Activated CD8-positive, alpha-beta T cell treated with anti-CD3 and anti-CD28 coated beads for 36 hours (primary cell): Measurements from ENCODE around the gene MRPL12. TPM values are rescaled to one million over a fixed set of nuclear protein-coding genes. Genes with fewer than 3 reads are reported as not detected.

Experiments used
- ATAC-seq: fragments of 200-7000 bp; cut with Tn5 transposase; one replicate; pipeline ENCODE4 v1.10.0; 2021; ENCODE audit warnings: mild to moderate bottlenecking, moderate library complexity
- CTCF ChIA-PET: fragments of 350-600 bp; sonication (Branson Sonifier 250); formaldehyde crosslinking; loops from one replicate; lab custom pipeline; 2021; ENCODE audit warnings: antibody characterized with exemption; lab: Charles Lee
- POLR2A ChIA-PET: fragments of 350-600 bp; sonication (Branson Sonifier 250); formaldehyde crosslinking; loops from one replicate; lab custom pipeline; 2021; ENCODE audit warnings: antibody characterized with exemption; lab: Charles Lee
- DNase-seq: peaks from one replicate; pipeline ENCODE4 v3.0.0-alpha.2; 2020
- H3K27ac Mint-ChIP-seq: one replicate; pipeline ENCODE4 v1.8.0; 2021; ENCODE audit warnings: mild to moderate bottlenecking, mixed read lengths
- H3K27me3 Mint-ChIP-seq: one replicate; pipeline ENCODE4 v1.8.0; 2021; ENCODE audit warnings: mixed read lengths
- H3K36me3 Mint-ChIP-seq: one replicate; pipeline ENCODE4 v1.8.0; 2021; ENCODE audit warnings: low read depth, mixed read lengths
- H3K4me1 Mint-ChIP-seq: one replicate; pipeline ENCODE4 v1.8.0; 2021; ENCODE audit warnings: low read depth, mixed read lengths
- H3K4me3 Mint-ChIP-seq: one replicate; pipeline ENCODE4 v1.8.0; 2021; ENCODE audit warnings: mild to moderate bottlenecking, moderate library complexity, mixed read lengths
- H3K9me3 Mint-ChIP-seq: one replicate; pipeline ENCODE4 v1.8.0; 2021; ENCODE audit warnings: mixed read lengths
- intact Hi-C: fragments of 100-400 bp; cut with micrococcal nuclease; formaldehyde crosslinking; loops from one replicate; pipeline ENCODE4 v1.10.0; 2022
- total RNA-seq, 2 experiments: library from RNA; stranded (reverse); gene quantifications; one replicate each; pipeline ENCODE4 v1.2.3, GENCODE V29; 2021
- TF ChIP-seq, protein P1 (sequence below): fragments of 200-600 bp; IDR thresholded peaks from one replicate; pipeline ENCODE4 v1.8.0; 2022; ENCODE audit warnings: antibody characterized with exemption, mild to moderate bottlenecking

Gene MRPL12
- total RNA-seq, 2 experiments from 2014 or later = 149 to 152 TPM

DNA sequence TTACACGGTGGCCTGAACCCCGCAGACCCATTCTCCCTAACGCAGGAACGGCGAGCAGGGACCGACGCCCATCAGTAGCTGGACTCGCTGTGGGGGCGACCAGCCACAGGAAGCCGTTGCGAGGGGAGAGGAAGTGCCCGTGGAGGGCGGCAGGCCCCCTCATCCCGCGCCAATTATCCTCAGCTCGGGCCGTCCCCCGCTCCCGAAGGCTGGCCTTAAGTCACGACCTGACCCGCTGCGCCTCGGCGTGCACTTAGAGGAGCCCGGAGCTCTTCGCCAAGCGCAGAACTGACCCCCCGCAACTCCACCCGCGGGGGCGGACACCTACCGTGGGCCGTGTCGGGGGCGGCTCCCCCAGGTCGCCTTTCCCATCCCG is 20.0 kb upstream of the MRPL12 start:
- Mint-ChIP-seq H3K27me3 (no peaks in the 10 kb centered on the region), H3K4me3 (peak overlapping the region; percentile 93)

DNA sequence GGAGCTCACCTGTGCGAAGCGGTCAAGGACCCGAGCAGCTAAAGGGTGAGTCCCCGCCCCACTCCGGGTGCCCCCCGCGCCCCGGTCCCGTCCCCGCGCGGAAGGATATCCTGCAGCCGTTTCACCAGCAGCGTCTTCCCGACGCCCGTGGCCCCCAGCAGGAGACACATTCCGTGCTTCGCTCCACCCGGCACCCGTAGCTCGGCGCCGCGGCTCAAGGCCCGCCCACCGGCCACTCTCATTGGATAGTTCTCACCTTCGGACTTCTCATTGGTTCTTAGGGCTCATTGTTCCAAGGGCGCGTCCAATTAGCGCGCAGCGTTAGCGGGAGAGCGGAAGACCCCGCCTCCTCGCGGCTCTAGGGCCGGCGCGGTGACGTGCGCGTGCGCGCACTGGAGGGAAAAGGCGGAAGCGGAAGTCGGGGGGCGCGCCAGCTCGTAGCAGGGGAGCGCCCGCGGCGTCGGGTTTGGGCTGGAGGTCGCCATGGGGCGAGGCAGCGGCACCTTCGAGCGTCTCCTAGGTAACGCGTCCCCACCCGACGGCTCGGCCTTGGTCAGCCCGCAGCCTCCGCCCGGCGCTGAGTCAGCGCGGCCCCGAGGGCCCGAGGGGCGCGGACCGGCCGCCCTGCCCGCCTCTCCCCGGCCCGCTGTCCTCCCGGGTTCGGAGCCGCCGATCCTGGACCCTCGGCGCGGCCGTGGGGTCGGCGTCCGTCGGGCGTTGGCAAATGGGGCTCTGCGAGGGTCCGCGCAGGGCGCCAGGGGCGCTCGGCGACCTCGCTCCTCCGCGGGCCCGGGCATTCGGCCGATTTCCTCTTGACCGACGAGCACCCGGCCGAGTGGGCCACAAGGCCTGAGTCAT is 19.4 kb upstream of the MRPL12 start, which contains the start of the genes ARL16 and HGS:
Gene ARL16, minus strand, starts transcription at position 214 of the 858 bp plus-strand sequence. Its CDS starts 44 bp downstream, at position 170.
Gene HGS, plus strand, starts transcription at position 428 of the 858 bp plus-strand sequence. Its CDS starts 56 bp downstream, at position 484.
- TF ChIP-seq, protein P1, sequence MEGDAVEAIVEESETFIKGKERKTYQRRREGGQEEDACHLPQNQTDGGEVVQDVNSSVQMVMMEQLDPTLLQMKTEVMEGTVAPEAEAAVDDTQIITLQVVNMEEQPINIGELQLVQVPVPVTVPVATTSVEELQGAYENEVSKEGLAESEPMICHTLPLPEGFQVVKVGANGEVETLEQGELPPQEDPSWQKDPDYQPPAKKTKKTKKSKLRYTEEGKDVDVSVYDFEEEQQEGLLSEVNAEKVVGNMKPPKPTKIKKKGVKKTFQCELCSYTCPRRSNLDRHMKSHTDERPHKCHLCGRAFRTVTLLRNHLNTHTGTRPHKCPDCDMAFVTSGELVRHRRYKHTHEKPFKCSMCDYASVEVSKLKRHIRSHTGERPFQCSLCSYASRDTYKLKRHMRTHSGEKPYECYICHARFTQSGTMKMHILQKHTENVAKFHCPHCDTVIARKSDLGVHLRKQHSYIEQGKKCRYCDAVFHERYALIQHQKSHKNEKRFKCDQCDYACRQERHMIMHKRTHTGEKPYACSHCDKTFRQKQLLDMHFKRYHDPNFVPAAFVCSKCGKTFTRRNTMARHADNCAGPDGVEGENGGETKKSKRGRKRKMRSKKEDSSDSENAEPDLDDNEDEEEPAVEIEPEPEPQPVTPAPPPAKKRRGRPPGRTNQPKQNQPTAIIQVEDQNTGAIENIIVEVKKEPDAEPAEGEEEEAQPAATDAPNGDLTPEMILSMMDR = no peak
- Mint-ChIP-seq H3K36me3 (peaks cover 40% of the 10 kb centered on the region), H3K4me3 (peak within 1 kb of the TSS; percentile 93), H3K9me3 (no peaks in the 10 kb centered on the region), H3K27me3 (no peaks in the 10 kb centered on the region), H3K27ac (peak within 1 kb of the TSS; percentile 85), H3K4me1 (peaks cover 31% of the 10 kb centered on the region)
- POLR2A ChIA-PET = interaction anchor here (0.7 to 6.7 kb wide), 15 partner anchors 9 to 183 kb away, joined by 3 to 73 read pairs (median 7); partner anchors contain the start of genes CCDC137, FAAP100, MRPL12 and OXLD1
- peak; percentile 99 for ATAC-seq
- CTCF ChIA-PET = interaction anchor here (0.6 to 2.7 kb wide), 8 partner anchors 9 to 338 kb away, joined by 3 to 11 read pairs (median 4); partner anchors contain the start of genes CENPX and MRPL12
- peak; percentile 98 for DNase-seq
- intact Hi-C loops = no loop called here

More for the DNA sequence above, 20.0 kb upstream of the MRPL12 start:
- ChIA-PET POLR2A (interaction anchor here (1.0 to 6.7 kb wide), 11 partner anchors 9 to 131 kb away, joined by 3 to 73 read pairs (median 9); partner anchors contain the start of genes CCDC137, FAAP100, MRPL12 and OXLD1), CTCF (interaction anchor here (0.6 to 2.3 kb wide), 5 partner anchors 19 to 186 kb away, joined by 4 to 10 read pairs (median 4); partner anchors contain the start of gene MRPL12)
- DNase-seq (peak; percentile 37), ATAC-seq (peak; percentile 2)
- H3K36me3 Mint-ChIP-seq = peaks cover 38% of the 10 kb centered on the region
- H3K27ac Mint-ChIP-seq = peak overlapping the region; percentile 85
- intact Hi-C loops = no loop called here
- H3K9me3 Mint-ChIP-seq = no peaks in the 10 kb centered on the region
- H3K4me1 Mint-ChIP-seq = peaks cover 31% of the 10 kb centered on the region
- TF ChIP-seq, protein P1 = no peak

DNA sequence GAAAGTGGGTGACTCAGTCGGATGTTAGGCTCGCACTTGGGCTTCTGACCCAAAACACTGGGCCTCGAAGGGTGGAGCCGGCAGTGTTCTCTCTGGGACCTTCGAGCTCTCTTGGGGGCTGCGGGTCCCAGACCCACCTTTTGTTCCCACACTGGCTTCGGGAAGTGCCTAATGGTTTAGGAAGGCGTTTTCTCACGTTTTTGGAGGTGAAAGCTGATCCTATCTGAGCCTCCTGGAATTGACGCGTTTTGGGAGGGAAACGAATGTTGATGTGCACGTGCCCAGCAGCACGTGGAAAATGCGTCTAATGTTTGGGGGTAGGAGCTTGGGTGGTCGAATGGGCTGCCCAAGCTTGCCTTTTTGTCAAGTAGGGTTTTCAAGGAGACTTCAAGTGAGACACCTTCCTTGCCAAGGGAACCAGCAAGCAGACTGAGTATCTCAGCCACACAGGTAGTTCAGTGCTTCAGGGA is 18.7 kb upstream of the MRPL12 start:
- ChIA-PET POLR2A (interaction anchor here (0.5 to 6.7 kb wide), 12 partner anchors 9 to 183 kb away, joined by 3 to 73 read pairs (median 8); partner anchors contain the start of genes CCDC137, FAAP100, MRPL12 and OXLD1), CTCF (interaction anchor here (1.1 to 2.7 kb wide), 4 partner anchors 9 to 185 kb away, joined by 3 to 11 read pairs (median 4); partner anchors contain the start of gene MRPL12)
- peak overlapping the region; percentile 77 for H3K27ac Mint-ChIP-seq
- no peaks in the 10 kb centered on the region for H3K9me3 Mint-ChIP-seq
- H3K4me3 Mint-ChIP-seq = peak overlapping the region; percentile 93
- no peaks in the 10 kb centered on the region for H3K27me3 Mint-ChIP-seq
- TF ChIP-seq, protein P1 = no peak
- peak; percentile 48 for DNase-seq
- H3K4me1 Mint-ChIP-seq = peaks cover 35% of the 10 kb centered on the region
- intact Hi-C loops = no loop called here
- H3K36me3 Mint-ChIP-seq = peaks cover 45% of the 10 kb centered on the region
- no peak for ATAC-seq

DNA sequence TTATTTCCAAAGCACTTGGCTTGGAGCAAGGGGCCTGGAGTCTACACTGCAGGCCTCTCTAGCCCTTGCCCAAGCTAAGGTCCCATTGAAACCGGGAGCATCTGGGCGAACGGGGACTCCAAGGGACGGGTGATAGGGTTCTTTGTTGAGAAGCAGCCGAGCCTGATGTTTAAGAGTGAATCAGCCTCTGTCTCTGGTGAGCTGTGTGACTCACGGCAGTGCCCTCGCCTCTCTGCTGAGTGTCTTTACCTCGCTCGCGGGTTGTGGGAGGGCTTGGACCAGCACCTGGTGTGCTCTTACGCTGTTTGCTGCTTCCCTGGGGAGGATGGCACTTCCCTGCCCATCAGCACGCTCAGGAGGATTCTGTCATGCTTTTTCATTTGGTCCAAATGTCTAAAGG is 18.1 kb upstream of the MRPL12 start:
- POLR2A ChIA-PET = interaction anchor here (0.5 to 6.7 kb wide), 12 partner anchors 10 to 182 kb away, joined by 3 to 73 read pairs (median 8); partner anchors contain the start of genes CCDC137, FAAP100, MRPL12 and OXLD1
- no peaks in the 10 kb centered on the region for H3K9me3 Mint-ChIP-seq
- peaks cover 49% of the 10 kb centered on the region for H3K36me3 Mint-ChIP-seq
- intact Hi-C loops = no loop called here
- peaks cover 35% of the 10 kb centered on the region for H3K4me1 Mint-ChIP-seq
- ATAC-seq (no peak), DNase-seq (peak; percentile 74)
- no peaks in the 10 kb centered on the region for H3K27me3 Mint-ChIP-seq
- TF ChIP-seq, protein P1 = no peak
- peak overlapping the region; percentile 77 for H3K27ac Mint-ChIP-seq
- H3K4me3 Mint-ChIP-seq = peak overlapping the region; percentile 93
- CTCF ChIA-PET = interaction anchor here (1.1 to 2.7 kb wide), 3 partner anchors 10 to 169 kb away, joined by 3 to 11 read pairs (median 3); partner anchors contain the start of gene MRPL12
